Lower leg skin (tissue), 4 donors: Measurements from ENCODE around the gene NDUFAF3. TPM values are rescaled to one million over a fixed set of nuclear protein-coding genes. Genes with fewer than 3 reads are reported as not detected.
A peak's percentile ranks its signal among the peaks of the same experiment; 100 is the strongest.

Experiments used
- DNase-seq, 2 donors: peaks; one replicate each; pipeline ENCODE4 v3.0.0-alpha.2; 2019; ENCODE audit warnings: low spot score in 2 of 2
- H3K4me3 ChIP-seq: fragments of 200-600 bp; sonication (generic); 2 replicates; pipeline ENCODE4 v1.5.1; 2017; ENCODE audit warnings: mild to moderate bottlenecking, low read depth; ENCODE audit not compliant: poor library complexity, severe bottlenecking
- POLR2A ChIP-seq, 2 donors: fragments of 450-650 bp; IDR thresholded peaks; one replicate each; pipeline ENCODE4 v1.6.1; 2016 to 2017; ENCODE audit warnings: antibody characterized with exemption in 2 of 2, mild to moderate bottlenecking in 1 of 2, moderate library complexity in 1 of 2
- WGBS, 2 donors: methylation state at CpG; one replicate each; pipeline ENCODE4 v1.1.5; 2018; 5-methylcytosine and 5-hydroxymethylcytosine counted together
- intact Hi-C: fragments of 100-400 bp; cut with DNase I; formaldehyde crosslinking; loops from one replicate; pipeline ENCODE4 v1.15.0; 2023; ENCODE audit warnings: low total_unique reads
- total RNA-seq, 4 donors: library from RNA; depleted of rRNA; stranded (reverse); fragments of >200 nt; gene quantifications; one replicate each; pipeline ENCODE4 v1.1.0, GENCODE V29; 2016
- TF ChIP-seq, protein P1 (sequence below), 3 donors: fragments of 450-650 bp; IDR thresholded peaks; one replicate each; pipeline ENCODE4 v1.5.1; 2016; ENCODE audit warnings: antibody characterized with exemption in 3 of 3, mild to moderate bottlenecking in 3 of 3, moderate library complexity in 2 of 3

Gene NDUFAF3
- total RNA-seq, 4 donors from 2014 or later, result 24.2 to 85.9 (median 65.0) TPM

DNA sequence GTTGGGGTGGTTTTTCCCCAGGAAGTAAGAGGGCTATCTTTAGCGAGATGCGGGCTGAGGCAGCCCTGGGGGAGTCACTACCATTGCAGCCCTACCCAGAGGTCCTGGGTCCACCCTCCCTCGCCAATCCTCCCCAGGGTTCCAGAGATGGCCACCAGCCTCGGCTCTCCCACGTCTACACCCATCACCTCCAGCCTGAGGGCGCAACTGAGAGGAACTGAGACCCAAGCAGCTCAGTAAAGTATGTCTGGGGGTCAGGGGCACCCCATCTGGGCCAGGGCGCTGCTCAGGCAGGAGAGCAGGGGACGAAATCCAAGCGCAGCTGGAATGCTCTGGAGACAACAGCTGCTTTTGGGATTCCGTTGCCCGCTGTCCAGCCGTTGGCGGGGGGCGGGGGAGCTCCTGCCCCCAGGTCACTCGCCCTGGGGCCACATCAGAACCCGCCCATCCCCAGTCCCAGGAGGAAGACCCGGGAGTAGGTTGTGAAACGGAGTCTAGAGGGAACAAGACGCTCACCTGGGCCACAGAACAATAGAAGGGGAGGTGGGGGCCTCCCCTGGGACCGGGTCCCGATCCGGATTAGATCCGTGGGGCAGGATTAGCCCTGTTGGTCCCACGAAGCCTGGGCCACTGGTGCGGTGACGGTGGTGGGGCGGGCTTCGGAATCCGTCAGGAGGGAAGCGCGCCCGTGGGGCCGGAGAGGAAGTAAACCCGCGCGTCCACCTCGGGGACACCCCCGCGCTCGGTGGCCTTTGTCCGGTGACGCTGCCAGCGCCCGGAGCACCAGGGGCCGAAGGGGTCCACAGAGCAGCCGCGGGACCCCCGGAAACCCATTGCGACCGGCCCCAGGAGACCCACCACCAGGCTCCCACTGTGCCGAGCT lies 1.4 kb upstream of the NDUFAF3 start:
- TF ChIP-seq POLR2A (IDR thresholded peaks at IDR 0.05), result no peak
- TF ChIP-seq, protein P1, sequence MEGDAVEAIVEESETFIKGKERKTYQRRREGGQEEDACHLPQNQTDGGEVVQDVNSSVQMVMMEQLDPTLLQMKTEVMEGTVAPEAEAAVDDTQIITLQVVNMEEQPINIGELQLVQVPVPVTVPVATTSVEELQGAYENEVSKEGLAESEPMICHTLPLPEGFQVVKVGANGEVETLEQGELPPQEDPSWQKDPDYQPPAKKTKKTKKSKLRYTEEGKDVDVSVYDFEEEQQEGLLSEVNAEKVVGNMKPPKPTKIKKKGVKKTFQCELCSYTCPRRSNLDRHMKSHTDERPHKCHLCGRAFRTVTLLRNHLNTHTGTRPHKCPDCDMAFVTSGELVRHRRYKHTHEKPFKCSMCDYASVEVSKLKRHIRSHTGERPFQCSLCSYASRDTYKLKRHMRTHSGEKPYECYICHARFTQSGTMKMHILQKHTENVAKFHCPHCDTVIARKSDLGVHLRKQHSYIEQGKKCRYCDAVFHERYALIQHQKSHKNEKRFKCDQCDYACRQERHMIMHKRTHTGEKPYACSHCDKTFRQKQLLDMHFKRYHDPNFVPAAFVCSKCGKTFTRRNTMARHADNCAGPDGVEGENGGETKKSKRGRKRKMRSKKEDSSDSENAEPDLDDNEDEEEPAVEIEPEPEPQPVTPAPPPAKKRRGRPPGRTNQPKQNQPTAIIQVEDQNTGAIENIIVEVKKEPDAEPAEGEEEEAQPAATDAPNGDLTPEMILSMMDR (IDR thresholded peaks at IDR 0.05), result no peak
- intact Hi-C loops, result no loop called here
- peak overlapping the region; percentile 55 for H3K4me3 ChIP-seq
- peak in 1 of 2 donors; percentile 94 for DNase-seq
- WGBS, 2 donors, result 3 to 6% methylated on average over 25 to 30 of the region's 51 CpGs

DNA sequence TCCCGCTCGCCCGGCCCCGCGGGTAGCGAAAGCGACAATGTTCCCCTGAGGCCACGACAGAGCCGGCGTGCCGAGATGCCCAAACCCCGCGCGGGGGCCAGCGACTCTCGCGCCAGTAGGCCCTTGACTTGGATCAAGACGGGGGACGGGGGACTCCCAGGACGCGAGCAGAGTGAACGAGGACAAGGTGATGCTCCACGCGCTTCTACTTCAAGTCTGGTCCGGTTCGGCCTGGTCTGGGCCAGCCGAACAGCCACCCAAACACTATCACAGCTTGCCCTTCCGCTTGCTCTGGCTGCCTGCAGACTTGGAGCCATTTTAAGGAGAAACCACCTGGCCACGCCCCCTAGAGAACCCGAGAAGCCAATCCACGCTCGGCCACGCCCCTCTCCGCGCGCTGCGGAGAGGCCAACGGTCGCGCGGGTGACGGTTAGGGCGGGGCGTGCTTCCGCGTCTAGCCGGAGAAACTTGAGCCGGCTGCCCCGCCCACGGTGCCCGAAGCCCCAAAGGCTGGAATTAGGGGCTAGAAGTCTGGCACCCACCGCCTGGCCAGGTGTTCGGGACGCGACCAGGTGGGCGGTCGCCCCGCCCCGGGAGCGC lies 608 bp upstream of the NDUFAF3 start:
- DNase-seq, result peak; percentile 99 to 100
- peak in 1 of 2 donors; percentile 89 for TF ChIP-seq POLR2A (IDR thresholded peaks at IDR 0.05)
- TF ChIP-seq, protein P1 (IDR thresholded peaks at IDR 0.05), result no peak
- peak overlapping the region; percentile 87 for H3K4me3 ChIP-seq
- intact Hi-C loops, result no loop called here
- WGBS, 2 donors, result 2% methylated on average over 23 to 30 of the region's 60 CpGs

DNA sequence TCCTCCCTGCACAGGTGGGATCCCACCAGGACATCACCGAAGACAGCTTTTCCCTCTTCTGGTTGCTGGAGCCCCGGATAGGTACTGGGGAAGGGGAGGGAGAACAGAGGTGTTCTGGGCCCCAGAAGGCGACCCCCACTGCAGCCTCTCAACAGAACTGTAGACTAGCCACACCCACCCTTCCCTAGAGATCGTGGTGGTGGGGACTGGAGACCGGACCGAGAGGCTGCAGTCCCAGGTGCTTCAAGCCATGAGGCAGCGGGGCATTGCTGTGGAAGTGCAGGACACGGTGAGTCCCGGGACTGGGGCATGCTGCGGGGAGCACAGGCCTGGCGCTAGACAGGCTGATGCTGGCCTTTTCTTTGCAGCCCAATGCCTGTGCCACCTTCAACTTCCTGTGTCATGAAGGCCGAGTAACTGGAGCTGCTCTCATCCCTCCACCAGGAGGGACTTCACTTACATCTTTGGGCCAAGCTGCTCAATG lies 809 bp downstream of the NDUFAF3 start:
- intact Hi-C loops, result no loop called here
- DNase-seq, result peak in 1 of 2 donors; percentile 83
- peak overlapping the region; percentile 87 for H3K4me3 ChIP-seq
- WGBS, 2 donors, result 18 to 21% methylated on average over 9 to 12 of the region's 12 CpGs
- TF ChIP-seq, protein P1 (IDR thresholded peaks at IDR 0.05), result no peak
- TF ChIP-seq POLR2A (IDR thresholded peaks at IDR 0.05), result no peak

DNA sequence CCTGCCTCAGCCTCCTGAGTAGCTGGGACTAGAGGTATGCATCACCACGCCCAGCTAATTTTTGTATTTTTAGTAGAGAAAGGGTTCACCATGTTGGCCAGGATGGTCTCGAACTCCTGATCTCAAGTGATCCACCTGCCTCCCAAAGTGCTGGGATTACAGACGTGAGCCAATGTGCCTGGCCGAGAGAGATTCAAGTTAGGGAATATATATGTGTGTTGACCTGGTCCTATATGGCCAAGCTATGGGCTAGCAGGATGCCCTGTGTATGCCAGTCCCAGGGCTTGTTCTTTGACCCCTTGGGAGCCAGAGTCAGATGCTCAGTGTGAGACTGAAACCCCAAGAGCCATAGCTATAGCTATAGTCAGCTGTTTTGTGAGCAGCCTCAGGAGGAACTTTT lies 1.9 kb downstream of the NDUFAF3 start:
- 90 to 92% methylated on average over 4 of the region's 4 CpGs for WGBS, 2 donors
- no peak overlapping the region for H3K4me3 ChIP-seq
- no peak for DNase-seq
- no peak for TF ChIP-seq POLR2A (IDR thresholded peaks at IDR 0.05)
- TF ChIP-seq, protein P1 (IDR thresholded peaks at IDR 0.05), result no peak
- intact Hi-C loops, result no loop called here

DNA sequence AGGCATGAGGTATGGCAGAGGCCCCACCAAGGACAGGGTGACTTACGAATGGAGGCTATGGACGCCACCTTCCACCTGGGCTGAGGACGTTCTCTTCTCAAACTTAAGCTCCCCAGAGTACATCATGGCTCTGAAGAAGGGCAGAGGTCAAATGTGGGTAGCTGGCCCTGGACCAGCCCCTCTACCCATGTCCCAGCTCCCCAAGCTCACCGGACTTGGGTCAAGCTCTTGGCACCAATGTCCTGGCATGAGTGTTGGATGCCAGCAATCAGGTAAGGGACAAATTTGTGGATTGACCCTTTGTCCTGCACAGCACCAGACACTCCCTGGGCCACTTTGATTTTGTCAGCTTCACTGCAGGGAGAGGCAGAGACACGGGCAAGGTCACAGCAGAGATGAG lies 2.5 kb downstream of the NDUFAF3 start:
- intact Hi-C loops, result no loop called here
- WGBS, 2 donors, result 75 to 83% methylated on average over 5 of the region's 5 CpGs
- no peak overlapping the region for H3K4me3 ChIP-seq
- DNase-seq, result no peak
- TF ChIP-seq, protein P1 (IDR thresholded peaks at IDR 0.05), result no peak
- TF ChIP-seq POLR2A (IDR thresholded peaks at IDR 0.05), result no peak
